ENCODE results near the gene TRIM52. TPM values are rescaled to one million over a fixed set of nuclear protein-coding genes. Genes with fewer than 3 reads are reported as not detected.
A peak's percentile ranks its signal among the peaks of the same experiment; 100 is the strongest.

The TRIM52 gene
- total and polyA plus RNA-seq, 9 of the 15 experiments (the other 6 are each of a cell fraction or from before 2014, with no cell fraction given), result 3.3 to 21.9 (median 13.5) TPM

DNA sequence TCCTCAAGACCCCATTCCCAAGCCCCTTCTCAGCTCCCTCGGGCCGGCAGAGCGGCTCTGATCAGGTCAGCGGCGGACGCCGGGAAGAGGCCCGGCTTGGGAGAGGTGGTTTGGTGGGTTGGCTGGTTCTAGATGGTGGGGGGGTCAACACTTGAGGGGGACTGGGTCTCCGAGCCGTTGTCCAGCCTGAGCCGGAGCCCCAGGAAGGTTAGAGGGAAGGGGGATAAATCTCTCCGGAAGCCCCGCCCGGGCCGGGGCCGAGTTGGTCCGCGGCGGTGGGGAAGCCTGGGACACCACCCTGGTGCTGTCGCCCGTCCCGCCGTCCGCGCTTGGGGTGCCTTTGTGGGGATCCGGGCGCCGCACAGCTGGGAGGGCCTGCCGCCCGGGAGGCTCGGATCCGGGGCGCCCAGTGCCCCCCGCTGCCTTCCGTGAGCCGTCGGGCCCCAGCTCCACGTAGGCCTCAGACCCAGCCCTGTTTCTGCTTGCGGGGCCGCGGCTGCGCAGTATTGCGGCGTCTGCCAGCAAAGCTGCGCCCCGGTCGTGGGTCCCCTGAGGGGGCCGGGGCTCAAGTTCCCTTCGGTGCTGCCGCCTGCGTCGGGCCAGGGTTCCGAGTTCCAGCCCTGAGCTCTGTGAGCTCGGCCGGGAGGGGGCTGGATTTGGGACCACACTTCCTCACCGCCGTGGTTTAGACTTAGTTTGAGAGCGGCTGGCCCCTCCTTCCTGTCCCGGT is 542 bp upstream of the TRIM52 start (continued):
- no peak for TF ChIP-seq POLR2AphosphoS2 (IDR thresholded peaks at IDR 0.05; ENCODE audit: low read length)
- TF ChIP-seq L3MBTL2 (IDR thresholded peaks at IDR 0.05), result no peak
- TF ChIP-seq ZNF436 (CRISPR knock-in tag; IDR thresholded peaks at IDR 0.05), result no peak
- 0 out of 4 replicates have a peak, but pooled peaks of 1 of the 2 experiments have one; percentile 9 for TF ChIP-seq SIN3A (IDR thresholded peaks at IDR 0.05; ENCODE audit: borderline replicate concordance in 2 of 2, control insufficient read depth in 1 of 2, low read depth in 2 of 2, low read length in 2 of 2)
- TF ChIP-seq, protein P1, sequence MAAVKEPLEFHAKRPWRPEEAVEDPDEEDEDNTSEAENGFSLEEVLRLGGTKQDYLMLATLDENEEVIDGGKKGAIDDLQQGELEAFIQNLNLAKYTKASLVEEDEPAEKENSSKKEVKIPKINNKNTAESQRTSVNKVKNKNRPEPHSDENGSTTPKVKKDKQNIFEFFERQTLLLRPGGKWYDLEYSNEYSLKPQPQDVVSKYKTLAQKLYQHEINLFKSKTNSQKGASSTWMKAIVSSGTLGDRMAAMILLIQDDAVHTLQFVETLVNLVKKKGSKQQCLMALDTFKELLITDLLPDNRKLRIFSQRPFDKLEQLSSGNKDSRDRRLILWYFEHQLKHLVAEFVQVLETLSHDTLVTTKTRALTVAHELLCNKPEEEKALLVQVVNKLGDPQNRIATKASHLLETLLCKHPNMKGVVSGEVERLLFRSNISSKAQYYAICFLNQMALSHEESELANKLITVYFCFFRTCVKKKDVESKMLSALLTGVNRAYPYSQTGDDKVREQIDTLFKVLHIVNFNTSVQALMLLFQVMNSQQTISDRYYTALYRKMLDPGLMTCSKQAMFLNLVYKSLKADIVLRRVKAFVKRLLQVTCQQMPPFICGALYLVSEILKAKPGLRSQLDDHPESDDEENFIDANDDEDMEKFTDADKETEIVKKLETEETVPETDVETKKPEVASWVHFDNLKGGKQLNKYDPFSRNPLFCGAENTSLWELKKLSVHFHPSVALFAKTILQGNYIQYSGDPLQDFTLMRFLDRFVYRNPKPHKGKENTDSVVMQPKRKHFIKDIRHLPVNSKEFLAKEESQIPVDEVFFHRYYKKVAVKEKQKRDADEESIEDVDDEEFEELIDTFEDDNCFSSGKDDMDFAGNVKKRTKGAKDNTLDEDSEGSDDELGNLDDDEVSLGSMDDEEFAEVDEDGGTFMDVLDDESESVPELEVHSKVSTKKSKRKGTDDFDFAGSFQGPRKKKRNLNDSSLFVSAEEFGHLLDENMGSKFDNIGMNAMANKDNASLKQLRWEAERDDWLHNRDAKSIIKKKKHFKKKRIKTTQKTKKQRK (IDR thresholded peaks at IDR 0.05; ENCODE audit: borderline replicate concordance, low read depth, low read length), result no peak
- TF ChIP-seq ZFX (CRISPR knock-in tag; IDR thresholded peaks at IDR 0.05), result peak; percentile 100
- TF ChIP-seq, protein P2, sequence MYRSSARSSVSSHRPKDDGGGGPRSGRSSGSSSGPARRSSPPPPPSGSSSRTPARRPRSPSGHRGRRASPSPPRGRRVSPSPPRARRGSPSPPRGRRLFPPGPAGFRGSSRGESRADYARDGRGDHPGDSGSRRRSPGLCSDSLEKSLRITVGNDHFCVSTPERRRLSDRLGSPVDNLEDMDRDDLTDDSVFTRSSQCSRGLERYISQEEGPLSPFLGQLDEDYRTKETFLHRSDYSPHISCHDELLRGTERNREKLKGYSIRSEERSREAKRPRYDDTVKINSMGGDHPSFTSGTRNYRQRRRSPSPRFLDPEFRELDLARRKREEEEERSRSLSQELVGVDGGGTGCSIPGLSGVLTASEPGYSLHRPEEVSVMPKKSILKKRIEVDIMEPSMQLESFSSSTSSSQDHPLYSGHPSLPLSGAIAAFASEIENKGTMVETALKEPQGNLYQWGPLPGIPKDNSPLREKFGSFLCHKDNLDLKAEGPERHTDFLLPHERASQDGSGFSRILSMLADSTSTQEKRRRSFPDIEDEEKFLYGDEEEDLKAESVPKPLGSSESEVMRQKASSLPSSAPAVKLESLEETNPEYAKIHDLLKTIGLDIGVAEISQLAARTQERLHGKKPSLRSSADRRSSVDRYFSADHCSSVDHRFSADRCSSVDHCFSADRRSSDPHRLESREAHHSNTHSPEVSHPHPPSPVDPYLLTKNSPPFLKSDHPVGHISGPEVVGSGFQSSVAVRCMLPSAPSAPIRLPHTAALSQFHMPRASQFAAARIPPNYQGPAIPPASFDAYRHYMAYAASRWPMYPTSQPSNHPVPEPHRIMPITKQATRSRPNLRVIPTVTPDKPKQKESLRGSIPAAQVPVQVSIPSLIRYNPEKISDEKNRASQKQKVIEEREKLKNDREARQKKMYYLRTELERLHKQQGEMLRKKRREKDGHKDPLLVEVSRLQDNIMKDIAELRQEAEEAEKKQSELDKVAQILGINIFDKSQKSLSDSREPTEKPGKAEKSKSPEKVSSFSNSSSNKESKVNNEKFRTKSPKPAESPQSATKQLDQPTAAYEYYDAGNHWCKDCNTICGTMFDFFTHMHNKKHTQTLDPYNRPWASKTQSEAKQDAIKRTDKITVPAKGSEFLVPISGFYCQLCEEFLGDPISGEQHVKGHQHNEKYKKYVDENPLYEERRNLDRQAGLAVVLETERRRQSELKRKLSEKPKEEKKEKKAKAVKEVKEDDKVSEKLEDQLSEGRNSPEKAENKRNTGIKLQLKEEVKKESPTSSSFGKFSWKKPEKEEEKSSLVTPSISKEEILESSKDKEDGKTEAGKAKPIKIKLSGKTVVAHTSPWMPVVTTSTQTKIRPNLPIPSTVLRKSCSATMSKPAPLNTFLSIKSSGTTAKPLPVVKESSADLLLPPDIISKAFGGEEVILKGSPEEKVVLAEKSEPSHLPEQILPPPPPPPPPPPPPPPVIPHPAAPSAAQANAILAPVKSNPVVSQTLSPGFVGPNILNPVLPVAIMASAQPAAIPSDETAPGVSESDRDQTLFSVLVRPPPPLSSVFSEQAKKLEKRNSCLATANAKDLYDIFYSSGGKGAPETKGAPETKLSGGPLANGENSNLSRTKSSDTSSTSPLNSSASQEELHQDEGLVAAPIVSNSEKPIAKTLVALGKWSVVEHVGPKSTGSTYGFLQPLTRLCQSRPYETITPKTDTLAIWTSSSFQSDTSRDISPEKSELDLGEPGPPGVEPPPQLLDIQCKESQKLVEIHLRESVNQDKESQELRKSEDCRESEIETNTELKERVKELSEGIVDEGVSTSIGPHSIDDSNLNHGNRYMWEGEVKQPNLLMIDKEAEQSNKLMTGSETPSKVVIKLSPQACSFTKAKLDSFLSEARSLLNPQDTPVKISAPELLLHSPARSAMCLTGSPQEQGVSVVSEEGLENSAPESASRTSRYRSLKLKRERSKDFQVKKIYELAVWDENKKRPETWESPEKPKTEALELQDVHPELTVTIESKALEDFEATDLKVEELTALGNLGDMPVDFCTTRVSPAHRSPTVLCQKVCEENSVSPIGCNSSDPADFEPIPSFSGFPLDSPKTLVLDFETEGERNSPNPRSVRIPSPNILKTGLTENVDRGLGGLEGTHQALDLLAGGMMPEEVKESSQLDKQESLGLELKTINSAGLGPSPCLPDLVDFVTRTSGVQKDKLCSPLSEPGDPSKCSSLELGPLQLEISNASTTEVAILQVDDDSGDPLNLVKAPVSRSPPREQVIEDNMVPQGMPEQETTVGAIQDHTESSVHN (IDR thresholded peaks at IDR 0.05; ENCODE audit: borderline replicate concordance in 1 of 2, low read depth in 1 of 2), result no peak
- no peak for TF ChIP-seq MCM2 (IDR thresholded peaks at IDR 0.05; ENCODE audit: low read depth)
- TF ChIP-seq, protein P3, sequence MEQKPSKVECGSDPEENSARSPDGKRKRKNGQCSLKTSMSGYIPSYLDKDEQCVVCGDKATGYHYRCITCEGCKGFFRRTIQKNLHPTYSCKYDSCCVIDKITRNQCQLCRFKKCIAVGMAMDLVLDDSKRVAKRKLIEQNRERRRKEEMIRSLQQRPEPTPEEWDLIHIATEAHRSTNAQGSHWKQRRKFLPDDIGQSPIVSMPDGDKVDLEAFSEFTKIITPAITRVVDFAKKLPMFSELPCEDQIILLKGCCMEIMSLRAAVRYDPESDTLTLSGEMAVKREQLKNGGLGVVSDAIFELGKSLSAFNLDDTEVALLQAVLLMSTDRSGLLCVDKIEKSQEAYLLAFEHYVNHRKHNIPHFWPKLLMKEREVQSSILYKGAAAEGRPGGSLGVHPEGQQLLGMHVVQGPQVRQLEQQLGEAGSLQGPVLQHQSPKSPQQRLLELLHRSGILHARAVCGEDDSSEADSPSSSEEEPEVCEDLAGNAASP (IDR thresholded peaks at IDR 0.05), result no peak
- no peak for TF ChIP-seq ZNF695 (CRISPR knock-in tag; IDR thresholded peaks at IDR 0.05)
- peak; percentile 78; the same call in 1 of the 2 replicates for TF ChIP-seq EP400 (IDR thresholded peaks at IDR 0.05)
- TF ChIP-seq ATF2 (CRISPR knock-in tag; IDR thresholded peaks at IDR 0.05), result 0 out of 2 replicates have a peak, but pooled peaks have one; percentile 8
